GM12878 (cell line): ENCODE measurements around the gene CFAP126. TPM values are rescaled to one million over a fixed set of nuclear protein-coding genes. Genes with fewer than 3 reads are reported as not detected.

Experiments used
- ATAC-seq: fragments of 200-7000 bp; cut with Tn5 transposase; 3 replicates; pipeline ENCODE4 v1.9.1; 2020; ENCODE audit warnings: mild to moderate bottlenecking, moderate library complexity
- BruUV-seq: library from RNA; stranded (reverse); fragments of 400-500 nt; replicated peaks from 2 replicates; lab custom pipeline; 2021; lab: Mats Ljungman, UMichigan
- CTCF ChIA-PET: fragments of 300-600 bp; sonication (Branson Sonifier 250); formaldehyde crosslinking; extraction: SDS; loops from one replicate; lab custom pipeline; 2021; ENCODE audit warnings: inconsistent platforms; lab: Yijun Ruan, JAX
- POLR2A ChIA-PET: fragments of 350-600 bp; formaldehyde crosslinking; extraction: SDS; loops from one replicate; lab custom pipeline; 2021; ENCODE audit warnings: inconsistent platforms; lab: Charles Lee
- RAD21 ChIA-PET: fragments of 300-600 bp; sonication (Branson Sonifier 250); formaldehyde crosslinking; loops from one replicate; lab custom pipeline; 2023; ENCODE audit warnings: antibody characterized with exemption; ENCODE audit not compliant: unreplicated experiment; lab: Charles Lee
- SMC1A ChIA-PET: fragments of 300-600 bp; sonication (Branson Sonifier 250); formaldehyde crosslinking; loops from one replicate; lab custom pipeline; 2023; ENCODE audit not compliant: unreplicated experiment, uncharacterized antibody; lab: Charles Lee
- DNase-seq: peaks from one replicate; pipeline ENCODE4 v3.0.0-alpha.2; 2011; ENCODE audit warnings: low read depth, low spot score
- FAIRE-seq: peaks from 3 replicates; lab custom pipeline; 2011; peaks lifted over from hg19 to GRCh38; lab: Jason Lieb, UNC
- H2AFZ ChIP-seq: 2 replicates; pipeline ENCODE4 v1.6.0; 2011; ENCODE audit warnings: low read depth, low read length, control low read depth; ENCODE audit not compliant: control insufficient read depth
- H3K27ac ChIP-seq: 2 replicates; pipeline ENCODE4 v1.5.1; 2011; ENCODE audit warnings: control low read depth; ENCODE audit not compliant: control insufficient read depth, insufficient read depth
- H3K27me3 ChIP-seq, 2 experiments: replicated peaks in 1 of 2; 2 replicates each; pipeline versions ENCODE4 v1.6.0 to v1.6.1; 2011; ENCODE audit warnings: low read length in 1 of 2; ENCODE audit not compliant: control insufficient read depth in 2 of 2, insufficient read depth in 2 of 2
- H3K36me3 ChIP-seq, 2 experiments: 2 replicates each; pipeline ENCODE4 v1.5.1; 2011; ENCODE audit warnings: low read length in 1 of 2; ENCODE audit not compliant: control insufficient read depth in 2 of 2, insufficient read depth in 2 of 2
- H3K4me1 ChIP-seq: 2 replicates; pipeline ENCODE4 v1.6.1; 2011; ENCODE audit warnings: mild to moderate bottlenecking, low read length, moderate library complexity, mixed read lengths; ENCODE audit not compliant: control insufficient read depth, insufficient read depth
- H3K4me2 ChIP-seq: 2 replicates; pipeline ENCODE4 v1.6.0; 2011; ENCODE audit warnings: control low read depth; ENCODE audit not compliant: control insufficient read depth, insufficient read depth
- H3K4me3 ChIP-seq: fragments of 200-600 bp; sonication (generic); 2 replicates; pipeline ENCODE4 v1.5.1; 2016
- H3K79me2 ChIP-seq: 2 replicates; pipeline ENCODE4 v1.6.0; 2011; ENCODE audit warnings: low read length; ENCODE audit not compliant: control insufficient read depth, insufficient read depth
- H3K9ac ChIP-seq: 2 replicates; pipeline ENCODE4 v1.8.0; 2011; ENCODE audit warnings: low read length, control low read depth, mixed read lengths; ENCODE audit not compliant: control insufficient read depth, insufficient read depth
- H3K9me3 ChIP-seq: replicated peaks from 3 replicates; pipeline ENCODE4 v1.5.1; 2011; ENCODE audit warnings: mild to moderate bottlenecking, low read length; ENCODE audit not compliant: control insufficient read depth, insufficient read depth
- H4K20me1 ChIP-seq: 2 replicates; pipeline ENCODE4 v1.6.0; 2011; ENCODE audit not compliant: control insufficient read depth, insufficient read depth
- EGR1 ChIP-seq, 2 experiments: IDR thresholded peaks; 1 replicate in 1 of 2; 2 replicates in 1 of 2; pipeline ENCODE4 v1.6.1; 2011 to 2012; ENCODE audit warnings: low read depth in 2 of 2, low read length in 2 of 2, borderline replicate concordance in 1 of 2, mild to moderate bottlenecking in 1 of 2, moderate library complexity in 1 of 2
- ESRRA ChIP-seq: IDR thresholded peaks from 2 replicates; pipeline ENCODE4 v1.6.1; 2012; ENCODE audit warnings: mild to moderate bottlenecking, low read length, improper control_type of control experiment
- NFIC ChIP-seq: IDR thresholded peaks from 2 replicates; pipeline ENCODE4 v1.6.1; 2012; ENCODE audit warnings: low read depth, mild to moderate bottlenecking, inconsistent platforms, low read length, moderate library complexity
- RAD21 ChIP-seq: IDR thresholded peaks from 2 replicates; pipeline ENCODE4 v1.6.1; 2011; ENCODE audit warnings: mild to moderate bottlenecking, low read depth, low read length, moderate library complexity; ENCODE audit not compliant: insufficient read depth
- STAT3 ChIP-seq: IDR thresholded peaks from 2 replicates; pipeline ENCODE4 v1.6.1; 2011; ENCODE audit warnings: low read depth, low read length, improper control_type of control experiment
- TBL1XR1 ChIP-seq: IDR thresholded peaks from 2 replicates; pipeline ENCODE4 v1.6.1; 2012; ENCODE audit warnings: low read depth, low read length, improper control_type of control experiment
- TCF7 ChIP-seq: IDR thresholded peaks from 2 replicates; pipeline ENCODE4 v1.6.1; 2014; ENCODE audit warnings: antibody characterized with exemption, borderline replicate concordance
- ZBTB33 ChIP-seq: fragments of 450-650 bp; IDR thresholded peaks from 2 replicates; pipeline ENCODE4 v1.6.1; 2017; ENCODE audit warnings: mild to moderate bottlenecking
- ZNF217 ChIP-seq: fragments of 450-650 bp; IDR thresholded peaks from 2 replicates; pipeline ENCODE4 v1.6.1; 2017; ENCODE audit warnings: antibody characterized with exemption, mild to moderate bottlenecking
- WGBS: methylation state at CpG from one replicate; pipeline ENCODE4 v1.1.6; 2016; ENCODE audit warnings: low lambda C conversion rate; ENCODE audit not compliant: insufficient replicate concordance, insufficient coverage; ENCODE audit errors: missing lambda C conversion rate; 5-methylcytosine and 5-hydroxymethylcytosine counted together
- in situ Hi-C: fragments of 300-500 bp; cut with MboI; formaldehyde crosslinking; loops from 9 replicates; pipeline ENCODE4 v1.14.3; 2018; ENCODE audit warnings: mixed read lengths
- intact Hi-C: fragments of 100-400 bp; cut with micrococcal nuclease; formaldehyde crosslinking; loops from one replicate; pipeline ENCODE4 v1.14.2; 2022; ENCODE audit not compliant: unreplicated experiment
- polyA plus RNA-seq, 11 experiments: library from polyadenylated mRNA; depleted of rRNA in 4 of 11; unstranded in 6 of 11; stranded (reverse) in 5 of 11; fragments of >200 nt; fragmentation: Nextera tagmentation in 4 of 11; fragmentation: Illumina TruSeq in 1 of 11; extraction: Ambion mirVana in 4 of 11; extraction: Trizol in 1 of 11; gene quantifications; 1 replicate in 1 of 11; 2 replicates in 10 of 11; pipeline versions ENCODE4 v1.2.1 to v1.2.3, GENCODE V29; 2011 to 2016; ENCODE audit warnings: inconsistent platforms in 2 of 11, missing spikeins in 2 of 11, low read depth in 1 of 11
- total RNA-seq, 4 experiments: library from RNA; depleted of rRNA in 3 of 4; stranded (reverse); fragments of >200 nt in 3 of 4; fragmentation: Illumina TruSeq in 1 of 4; extraction: Trizol in 1 of 4; gene quantifications; 2 replicates each; pipeline versions ENCODE4 v1.2.1 to v1.2.3, GENCODE V29; 2013 to 2021
- TF ChIP-seq, protein P1 (sequence below): fragments of 450-650 bp; IDR thresholded peaks from 2 replicates; pipeline ENCODE4 v1.6.1; 2018; ENCODE audit warnings: mild to moderate bottlenecking, low read depth, moderate library complexity; ENCODE audit not compliant: partially characterized antibody

CFAP126 gene
- total and polyA plus RNA-seq, 10 of the 15 experiments (the other 5 are each of a cell fraction or from before 2014, with no cell fraction given) = not detected

DNA sequence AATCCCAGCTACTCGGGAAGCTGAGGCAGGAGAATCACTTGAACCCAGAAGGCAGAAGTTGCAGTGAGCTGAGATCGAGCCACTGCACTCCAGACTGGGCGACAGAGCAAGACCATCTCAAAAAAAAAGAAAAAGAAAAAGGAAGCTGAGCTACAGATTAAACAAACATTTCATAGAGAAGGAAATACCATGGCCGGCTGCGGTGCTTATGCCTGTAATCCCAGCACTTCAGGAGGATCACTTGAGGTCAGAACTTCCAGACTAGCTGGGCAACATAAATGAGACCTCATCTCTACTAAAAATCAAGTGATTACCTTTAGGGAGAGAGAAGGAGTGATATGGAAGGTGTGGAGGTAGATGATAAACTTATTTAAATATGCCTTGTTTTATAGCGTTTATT lies 14.0 kb upstream of the CFAP126 start:
- SMC1A ChIA-PET = interaction anchor here (0.6 to 6.9 kb wide), 34 partner anchors 9 to 384 kb away, joined by 3 to 72 read pairs (median 6); partner anchors contain the start of genes APOA2, CFAP126, NDUFS2 and PPOX
- Histone ChIP-seq H3K27me3 (no peaks in the 10 kb centered on the region), H3K4me2 (no peak overlapping the region), H3K4me3 (no peak overlapping the region), H3K36me3 (no peaks in the 10 kb centered on the region), H3K79me2 (no peaks in the 10 kb centered on the region), H3K9me3 (no peaks in the 10 kb centered on the region), H3K9ac (no peak overlapping the region), H3K27ac (no peak overlapping the region), H2AFZ (peak overlapping the region; percentile 69), H3K4me1 (peaks cover 8% of the 10 kb centered on the region; the same call in 1 of the 2 replicates)
- RAD21 ChIA-PET = interaction anchor here (0.6 to 6.1 kb wide), 26 partner anchors 9 to 655 kb away, joined by 3 to 77 read pairs (median 4); partner anchors contain the start of genes CFAP126, NDUFS2, PPOX and SDHC
- FAIRE-seq = no peak
- ATAC-seq = no peak
- CTCF ChIA-PET = interaction anchor here (0.7 to 10.4 kb wide), 56 partner anchors 9 to 391 kb away, joined by 3 to 204 read pairs (median 6); partner anchors contain the start of genes APOA2, B4GALT3, CFAP126 and KLHDC9
- no peak for DNase-seq
- intact Hi-C loops = loop anchor here (1.0 to 5.0 kb wide), 5 partner anchors 69 to 189 kb away; partner anchors contain the start of gene SDHC
- in situ Hi-C loops = loop anchor here (5.0 kb wide), 1 partner anchor 154 kb away; the partner anchor contains the start of gene TOMM40L
- BruUV-seq = no TSS peak
- no peak for TF ChIP-seq EGR1 (IDR thresholded peaks at IDR 0.05; ENCODE audit: borderline replicate concordance in 1 of 2, low read depth in 2 of 2, low read length in 2 of 2)
- no peak for TF ChIP-seq ESRRA
- TF ChIP-seq ZBTB33 = no peak
- TF ChIP-seq RAD21 = no peak
- TF ChIP-seq STAT3 = no peak
- TF ChIP-seq NFIC = no peak
- TF ChIP-seq, protein P1, sequence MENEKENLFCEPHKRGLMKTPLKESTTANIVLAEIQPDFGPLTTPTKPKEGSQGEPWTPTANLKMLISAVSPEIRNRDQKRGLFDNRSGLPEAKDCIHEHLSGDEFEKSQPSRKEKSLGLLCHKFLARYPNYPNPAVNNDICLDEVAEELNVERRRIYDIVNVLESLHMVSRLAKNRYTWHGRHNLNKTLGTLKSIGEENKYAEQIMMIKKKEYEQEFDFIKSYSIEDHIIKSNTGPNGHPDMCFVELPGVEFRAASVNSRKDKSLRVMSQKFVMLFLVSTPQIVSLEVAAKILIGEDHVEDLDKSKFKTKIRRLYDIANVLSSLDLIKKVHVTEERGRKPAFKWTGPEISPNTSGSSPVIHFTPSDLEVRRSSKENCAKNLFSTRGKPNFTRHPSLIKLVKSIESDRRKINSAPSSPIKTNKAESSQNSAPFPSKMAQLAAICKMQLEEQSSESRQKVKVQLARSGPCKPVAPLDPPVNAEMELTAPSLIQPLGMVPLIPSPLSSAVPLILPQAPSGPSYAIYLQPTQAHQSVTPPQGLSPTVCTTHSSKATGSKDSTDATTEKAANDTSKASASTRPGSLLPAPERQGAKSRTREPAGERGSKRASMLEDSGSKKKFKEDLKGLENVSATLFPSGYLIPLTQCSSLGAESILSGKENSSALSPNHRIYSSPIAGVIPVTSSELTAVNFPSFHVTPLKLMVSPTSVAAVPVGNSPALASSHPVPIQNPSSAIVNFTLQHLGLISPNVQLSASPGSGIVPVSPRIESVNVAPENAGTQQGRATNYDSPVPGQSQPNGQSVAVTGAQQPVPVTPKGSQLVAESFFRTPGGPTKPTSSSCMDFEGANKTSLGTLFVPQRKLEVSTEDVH = no peak
- no peak for TF ChIP-seq ZNF217
- no peak for TF ChIP-seq TBL1XR1
- no peak for TF ChIP-seq TCF7
- TF ChIP-seq, all 136 proteins: peak for 0
- POLR2A ChIA-PET = interaction anchor here (2.0 to 2.1 kb wide), 2 partner anchors 156 to 216 kb away, joined by 6 to 7 read pairs; partner anchors contain the start of genes PPOX and TOMM40L
- no peaks in the 10 kb centered on the region for H4K20me1 ChIP-seq
- WGBS = 64% methylated on average over 6 of the region's 6 CpGs
